Measurements from ENCODE around the gene FKBP11.

DNA sequence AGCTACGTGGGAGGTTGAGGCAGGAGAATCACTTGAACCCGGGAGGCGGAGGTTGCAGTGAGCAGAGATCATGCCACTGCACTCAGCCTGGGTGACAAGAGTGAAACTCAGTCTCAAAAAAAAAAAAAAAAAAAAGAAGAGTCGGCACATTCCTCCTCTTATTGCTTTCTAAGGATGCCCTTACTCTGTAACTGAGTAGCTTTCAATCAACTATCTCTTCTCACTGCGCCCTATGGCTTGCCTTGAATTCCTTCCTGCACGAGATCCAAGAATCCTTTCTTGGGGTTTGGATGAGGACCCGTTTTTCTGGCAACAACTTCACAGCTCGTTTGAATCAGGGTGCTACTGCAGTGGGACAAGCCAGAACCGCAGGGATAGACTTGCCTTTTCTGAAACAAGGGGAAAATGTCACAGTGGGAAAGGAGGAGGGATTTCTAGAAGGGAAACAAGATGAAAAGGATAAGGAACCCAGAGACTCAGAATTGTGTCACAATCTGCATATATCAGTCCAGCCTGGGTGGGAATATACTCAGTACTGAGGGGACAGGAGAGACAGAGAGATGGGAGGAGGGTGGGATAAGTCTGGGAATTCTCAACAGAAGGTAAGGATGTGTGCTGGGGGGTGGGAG is 43.5 kb downstream of the FKBP11 start:
- TF ChIP-seq, protein P1, sequence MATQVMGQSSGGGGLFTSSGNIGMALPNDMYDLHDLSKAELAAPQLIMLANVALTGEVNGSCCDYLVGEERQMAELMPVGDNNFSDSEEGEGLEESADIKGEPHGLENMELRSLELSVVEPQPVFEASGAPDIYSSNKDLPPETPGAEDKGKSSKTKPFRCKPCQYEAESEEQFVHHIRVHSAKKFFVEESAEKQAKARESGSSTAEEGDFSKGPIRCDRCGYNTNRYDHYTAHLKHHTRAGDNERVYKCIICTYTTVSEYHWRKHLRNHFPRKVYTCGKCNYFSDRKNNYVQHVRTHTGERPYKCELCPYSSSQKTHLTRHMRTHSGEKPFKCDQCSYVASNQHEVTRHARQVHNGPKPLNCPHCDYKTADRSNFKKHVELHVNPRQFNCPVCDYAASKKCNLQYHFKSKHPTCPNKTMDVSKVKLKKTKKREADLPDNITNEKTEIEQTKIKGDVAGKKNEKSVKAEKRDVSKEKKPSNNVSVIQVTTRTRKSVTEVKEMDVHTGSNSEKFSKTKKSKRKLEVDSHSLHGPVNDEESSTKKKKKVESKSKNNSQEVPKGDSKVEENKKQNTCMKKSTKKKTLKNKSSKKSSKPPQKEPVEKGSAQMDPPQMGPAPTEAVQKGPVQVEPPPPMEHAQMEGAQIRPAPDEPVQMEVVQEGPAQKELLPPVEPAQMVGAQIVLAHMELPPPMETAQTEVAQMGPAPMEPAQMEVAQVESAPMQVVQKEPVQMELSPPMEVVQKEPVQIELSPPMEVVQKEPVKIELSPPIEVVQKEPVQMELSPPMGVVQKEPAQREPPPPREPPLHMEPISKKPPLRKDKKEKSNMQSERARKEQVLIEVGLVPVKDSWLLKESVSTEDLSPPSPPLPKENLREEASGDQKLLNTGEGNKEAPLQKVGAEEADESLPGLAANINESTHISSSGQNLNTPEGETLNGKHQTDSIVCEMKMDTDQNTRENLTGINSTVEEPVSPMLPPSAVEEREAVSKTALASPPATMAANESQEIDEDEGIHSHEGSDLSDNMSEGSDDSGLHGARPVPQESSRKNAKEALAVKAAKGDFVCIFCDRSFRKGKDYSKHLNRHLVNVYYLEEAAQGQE (IDR thresholded peaks at IDR 0.05; ENCODE audit: insufficient read depth in 1 of 2, low read depth in 2 of 2, low read length in 1 of 2) = no peak
- TF ChIP-seq, protein P2, sequence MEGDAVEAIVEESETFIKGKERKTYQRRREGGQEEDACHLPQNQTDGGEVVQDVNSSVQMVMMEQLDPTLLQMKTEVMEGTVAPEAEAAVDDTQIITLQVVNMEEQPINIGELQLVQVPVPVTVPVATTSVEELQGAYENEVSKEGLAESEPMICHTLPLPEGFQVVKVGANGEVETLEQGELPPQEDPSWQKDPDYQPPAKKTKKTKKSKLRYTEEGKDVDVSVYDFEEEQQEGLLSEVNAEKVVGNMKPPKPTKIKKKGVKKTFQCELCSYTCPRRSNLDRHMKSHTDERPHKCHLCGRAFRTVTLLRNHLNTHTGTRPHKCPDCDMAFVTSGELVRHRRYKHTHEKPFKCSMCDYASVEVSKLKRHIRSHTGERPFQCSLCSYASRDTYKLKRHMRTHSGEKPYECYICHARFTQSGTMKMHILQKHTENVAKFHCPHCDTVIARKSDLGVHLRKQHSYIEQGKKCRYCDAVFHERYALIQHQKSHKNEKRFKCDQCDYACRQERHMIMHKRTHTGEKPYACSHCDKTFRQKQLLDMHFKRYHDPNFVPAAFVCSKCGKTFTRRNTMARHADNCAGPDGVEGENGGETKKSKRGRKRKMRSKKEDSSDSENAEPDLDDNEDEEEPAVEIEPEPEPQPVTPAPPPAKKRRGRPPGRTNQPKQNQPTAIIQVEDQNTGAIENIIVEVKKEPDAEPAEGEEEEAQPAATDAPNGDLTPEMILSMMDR (IDR thresholded peaks at IDR 0.05) = no peak
- TF ChIP-seq POLR2AphosphoS5 (IDR thresholded peaks at IDR 0.05; ENCODE audit: low read depth, low read length) = no peak
- TF ChIP-seq TCF7L2 (IDR thresholded peaks at IDR 0.05; ENCODE audit: low read depth, low read length) = no peak
